ENCODE measurements around the gene IGFALS.

DNA sequence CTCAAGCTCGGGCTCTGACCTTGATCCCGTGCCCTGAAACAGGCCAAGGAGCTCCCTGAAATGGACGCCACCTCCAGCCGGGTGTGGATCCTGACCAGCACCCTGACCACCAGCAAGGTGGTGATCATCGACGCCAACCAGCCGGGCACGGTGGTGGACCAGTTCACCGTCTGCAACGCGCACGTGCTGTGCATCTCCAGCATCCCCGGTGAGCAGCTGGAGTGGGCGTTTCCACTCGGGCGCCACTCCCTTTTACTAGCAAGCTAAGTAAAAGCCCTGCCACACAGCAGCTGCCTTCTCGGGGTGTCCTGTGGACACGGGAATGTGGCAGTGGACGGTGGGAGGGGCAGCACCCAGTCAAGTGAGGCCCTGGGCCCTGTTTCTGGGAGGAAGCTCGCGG is 28.5 kb downstream of the IGFALS start:
- TF ChIP-seq, protein P1, sequence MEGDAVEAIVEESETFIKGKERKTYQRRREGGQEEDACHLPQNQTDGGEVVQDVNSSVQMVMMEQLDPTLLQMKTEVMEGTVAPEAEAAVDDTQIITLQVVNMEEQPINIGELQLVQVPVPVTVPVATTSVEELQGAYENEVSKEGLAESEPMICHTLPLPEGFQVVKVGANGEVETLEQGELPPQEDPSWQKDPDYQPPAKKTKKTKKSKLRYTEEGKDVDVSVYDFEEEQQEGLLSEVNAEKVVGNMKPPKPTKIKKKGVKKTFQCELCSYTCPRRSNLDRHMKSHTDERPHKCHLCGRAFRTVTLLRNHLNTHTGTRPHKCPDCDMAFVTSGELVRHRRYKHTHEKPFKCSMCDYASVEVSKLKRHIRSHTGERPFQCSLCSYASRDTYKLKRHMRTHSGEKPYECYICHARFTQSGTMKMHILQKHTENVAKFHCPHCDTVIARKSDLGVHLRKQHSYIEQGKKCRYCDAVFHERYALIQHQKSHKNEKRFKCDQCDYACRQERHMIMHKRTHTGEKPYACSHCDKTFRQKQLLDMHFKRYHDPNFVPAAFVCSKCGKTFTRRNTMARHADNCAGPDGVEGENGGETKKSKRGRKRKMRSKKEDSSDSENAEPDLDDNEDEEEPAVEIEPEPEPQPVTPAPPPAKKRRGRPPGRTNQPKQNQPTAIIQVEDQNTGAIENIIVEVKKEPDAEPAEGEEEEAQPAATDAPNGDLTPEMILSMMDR (IDR thresholded peaks at IDR 0.05): no peak
- TF ChIP-seq EP300 (IDR thresholded peaks at IDR 0.05) (no peak), POLR2AphosphoS5 (IDR thresholded peaks at IDR 0.05) (no peak)

All from gastroesophageal sphincter (tissue), 3 donors.